Measurements from ENCODE around the gene GPR55. TPM values are rescaled to one million over a fixed set of nuclear protein-coding genes. Genes with fewer than 3 reads are reported as not detected.

GPR55 gene
- total RNA-seq, 1 experiment from 2014 or later: not detected

GRCh38 chr2:230961091-230961491 is 36.0 kb upstream of the GPR55 start:
- Histone ChIP-seq H4K5ac (ENCODE audit: insufficient read length, low read depth, low read length) (no peak overlapping the region), H3K4me1 (ENCODE audit: insufficient read depth, low read length) (no peaks in the 10 kb centered on the region), H3K9me3 (ENCODE audit: control insufficient read depth, low read depth, low read length) (no peaks in the 10 kb centered on the region), H4K20me1 (ENCODE audit: control insufficient read depth, insufficient read depth, insufficient read length) (no peaks in the 10 kb centered on the region), H4K8ac (replicated peaks; ENCODE audit: insufficient read length, low read depth, low read length) (no peak overlapping the region), H3K56ac (ENCODE audit: insufficient read length, low read depth, low read length) (no peak overlapping the region), H3K18ac (ENCODE audit: insufficient read length, low read depth, low read length) (no peak overlapping the region), H3K14ac (ENCODE audit: insufficient read depth, low read length) (no peak overlapping the region), H3K79me1 (ENCODE audit: insufficient read depth, low read depth, low read length, poor library complexity, severe bottlenecking) (no peaks in the 10 kb centered on the region), H2AK5ac (ENCODE audit: insufficient read length, low read length) (no peak overlapping the region), H2BK12ac (ENCODE audit: insufficient read length, low read depth, low read length) (no peak overlapping the region), H3K23ac (ENCODE audit: insufficient read length, low read depth, low read length) (no peak overlapping the region), H4K91ac (ENCODE audit: insufficient read length, low read depth, low read length) (no peak overlapping the region), H3K9ac (ENCODE audit: extremely low read depth, insufficient read length, low read length) (no peak overlapping the region), H3K27me3 (ENCODE audit: insufficient read depth, low read length) (no peaks in the 10 kb centered on the region; the same call in 1 of the 2 replicates), H2BK20ac (ENCODE audit: low read depth, low read length, poor library complexity, severe bottlenecking) (no peak overlapping the region), H3K4ac (ENCODE audit: low read depth, low read length) (no peak overlapping the region), H3K23me2 (ENCODE audit: insufficient read length, low read depth, low read length, poor library complexity, severe bottlenecking) (peaks cover 5% of the 10 kb centered on the region), H2AFZ (ENCODE audit: low read length) (no peak overlapping the region), H2BK15ac (ENCODE audit: low read depth, low read length) (no peak overlapping the region), H3K4me2 (ENCODE audit: insufficient read depth, insufficient read length, low read length) (no peak overlapping the region), H2BK5ac (ENCODE audit: insufficient read length, low read length) (no peak overlapping the region), H3K27ac (ENCODE audit: insufficient read length, low read depth, low read length) (no peak overlapping the region), H3K79me2 (ENCODE audit: insufficient read depth, low read length) (no peaks in the 10 kb centered on the region), H3T11ph (ENCODE audit: low read length) (no peak overlapping the region), H2BK120ac (ENCODE audit: low read depth, low read length, poor library complexity, severe bottlenecking) (no peak overlapping the region)
- Mint-ChIP-seq H3K4me1 (peaks cover 12 to 20% of the 10 kb centered on the region in 2 experiments), H3K36me3 (ENCODE audit: insufficient read depth in 1 of 3, low read depth in 3 of 3) (peaks cover 0 to 17% (median 0%) of the 10 kb centered on the region in 3 experiments; a peak in 2 of 7 replicates), H3K4me3 (no peak overlapping the region), H3K27me3 (ENCODE audit: low read depth) (peaks cover 33% of the 10 kb centered on the region), H3K9me3 (peaks cover 5 to 10% of the 10 kb centered on the region in 2 experiments; a peak in 4 of 5 replicates), H3K27ac (no peak overlapping the region)
- TF ChIP-seq, protein P1, sequence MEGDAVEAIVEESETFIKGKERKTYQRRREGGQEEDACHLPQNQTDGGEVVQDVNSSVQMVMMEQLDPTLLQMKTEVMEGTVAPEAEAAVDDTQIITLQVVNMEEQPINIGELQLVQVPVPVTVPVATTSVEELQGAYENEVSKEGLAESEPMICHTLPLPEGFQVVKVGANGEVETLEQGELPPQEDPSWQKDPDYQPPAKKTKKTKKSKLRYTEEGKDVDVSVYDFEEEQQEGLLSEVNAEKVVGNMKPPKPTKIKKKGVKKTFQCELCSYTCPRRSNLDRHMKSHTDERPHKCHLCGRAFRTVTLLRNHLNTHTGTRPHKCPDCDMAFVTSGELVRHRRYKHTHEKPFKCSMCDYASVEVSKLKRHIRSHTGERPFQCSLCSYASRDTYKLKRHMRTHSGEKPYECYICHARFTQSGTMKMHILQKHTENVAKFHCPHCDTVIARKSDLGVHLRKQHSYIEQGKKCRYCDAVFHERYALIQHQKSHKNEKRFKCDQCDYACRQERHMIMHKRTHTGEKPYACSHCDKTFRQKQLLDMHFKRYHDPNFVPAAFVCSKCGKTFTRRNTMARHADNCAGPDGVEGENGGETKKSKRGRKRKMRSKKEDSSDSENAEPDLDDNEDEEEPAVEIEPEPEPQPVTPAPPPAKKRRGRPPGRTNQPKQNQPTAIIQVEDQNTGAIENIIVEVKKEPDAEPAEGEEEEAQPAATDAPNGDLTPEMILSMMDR (conservative IDR thresholded peaks at IDR 0.05): no peak
- WGBS (ENCODE audit: extremely low coverage, insufficient read length, low lambda C conversion rate): no CpG with 5 or more reads among the region's 3 CpGs
- no peak for DNase-seq
